Endodermal cell (in vitro differentiated cells): ENCODE data around the gene ZNF284. TPM values are rescaled to one million over a fixed set of nuclear protein-coding genes. Genes with fewer than 3 reads are reported as not detected.

Experiments used
- DNase-seq: peaks from one replicate; pipeline ENCODE4 v3.0.0-alpha.2; 2017
- H3K27ac ChIP-seq: 2 replicates; pipeline ENCODE4 v1.5.1; 2013; ENCODE audit warnings: mild to moderate bottlenecking, low read depth, low read length, moderate library complexity
- H3K27me3 ChIP-seq: 2 replicates; pipeline ENCODE4 v1.6.1; 2013; ENCODE audit warnings: mild to moderate bottlenecking, low read length, moderate library complexity; ENCODE audit not compliant: insufficient read depth, control insufficient read depth, poor library complexity, severe bottlenecking
- H3K36me3 ChIP-seq: 2 replicates; pipeline ENCODE4 v1.7.0; 2013; ENCODE audit warnings: mild to moderate bottlenecking, low read length, moderate library complexity; ENCODE audit not compliant: control insufficient read depth, insufficient read depth
- H3K4me1 ChIP-seq: one replicate; pipeline ENCODE4 v1.7.0; 2013; ENCODE audit warnings: low read length; ENCODE audit not compliant: control insufficient read depth, insufficient read depth
- H3K4me3 ChIP-seq: 2 replicates; pipeline ENCODE4 v1.5.1; 2013; ENCODE audit warnings: mild to moderate bottlenecking, low read length, moderate library complexity
- H3K9ac ChIP-seq: 2 replicates; pipeline ENCODE4 v1.6.1; 2013; ENCODE audit warnings: mild to moderate bottlenecking, low read length, moderate library complexity; ENCODE audit not compliant: poor library complexity, severe bottlenecking; ENCODE audit errors: extremely low read depth
- H3K9me3 ChIP-seq: 2 replicates; pipeline ENCODE4 v1.6.1; 2013; ENCODE audit warnings: mild to moderate bottlenecking, low read length, moderate library complexity; ENCODE audit not compliant: control insufficient read depth
- H3K27ac Mint-ChIP-seq: 2 replicates; pipeline ENCODE4 v1.8.0; 2020; ENCODE audit warnings: mixed read lengths
- H3K27me3 Mint-ChIP-seq: 2 replicates; pipeline ENCODE4 v1.8.0; 2021; ENCODE audit warnings: mild to moderate bottlenecking, mixed read lengths; ENCODE audit not compliant: insufficient read depth
- H3K36me3 Mint-ChIP-seq: 2 replicates; pipeline ENCODE4 v1.8.0; 2020; ENCODE audit warnings: low read depth, mixed read lengths
- H3K4me1 Mint-ChIP-seq: 2 replicates; pipeline ENCODE4 v1.8.0; 2020; ENCODE audit warnings: mixed read lengths
- H3K4me3 Mint-ChIP-seq: 2 replicates; pipeline ENCODE4 v1.8.0; 2020; ENCODE audit warnings: mild to moderate bottlenecking, moderate library complexity, mixed read lengths
- H3K9me3 Mint-ChIP-seq: 2 replicates; pipeline ENCODE4 v1.8.0; 2020; ENCODE audit warnings: mild to moderate bottlenecking, mixed read lengths
- CTCF ChIP-seq: fragments of 200-600 bp; sonication (generic); conservative IDR thresholded peaks from 2 replicates; pipeline ENCODE4 v1.5.0; 2021; ENCODE audit warnings: antibody characterized with exemption, mild to moderate bottlenecking
- whole genome bisulfite sequencing, 2 experiments: methylation state at CpG; one replicate each; pipeline versions ENCODE4 v1.1.5 to v1.1.7; 2013; ENCODE audit warnings: missing lambda C conversion rate in 2 of 2, mixed read lengths in 1 of 2; ENCODE audit not compliant: insufficient coverage in 1 of 2, insufficient read length in 1 of 2; 5-methylcytosine and 5-hydroxymethylcytosine counted together
- total RNA-seq, 2 donors: library from RNA; stranded (reverse); fragmentation: NEBNext Ultra II Directional in 1 of 2; extraction: Animal tissue kit (Norgen Biotek cat#: 25700) in 1 of 2; gene quantifications; 2 replicates in 1 of 2; 3 replicates in 1 of 2; pipeline ENCODE4 v1.2.1, GENCODE V29; 2021

Gene ZNF284
- total RNA-seq, 2 donors from 2014 or later, result 1.9 to 2.2 TPM

GRCh38 chr19:44026622-44027021 is 45.3 kb upstream of the ZNF284 start:
- Histone ChIP-seq H3K4me1 (no peaks in the 10 kb centered on the region), H3K36me3 (peaks cover 46% of the 10 kb centered on the region), H3K27ac (no peak overlapping the region), H3K4me3 (no peak overlapping the region), H3K9me3 (peaks cover 21% of the 10 kb centered on the region), H3K27me3 (peaks cover 15% of the 10 kb centered on the region), H3K9ac (no peak overlapping the region)
- Mint-ChIP-seq H3K4me3 (peak overlapping the region; percentile 97), H3K36me3 (peaks cover 50% of the 10 kb centered on the region), H3K27me3 (peaks cover 17% of the 10 kb centered on the region), H3K9me3 (peaks cover 26% of the 10 kb centered on the region), H3K4me1 (peaks cover 9% of the 10 kb centered on the region), H3K27ac (no peak overlapping the region)
- TF ChIP-seq CTCF, result no peak
- 88 to 98% methylated on average over 4 to 6 of the region's 6 CpGs for WGBS, 2 experiments
- no peak for DNase-seq

- peaks cover 41% of the 10 kb centered on the region for H3K9me3 ChIP-seq
- H3K27ac Mint-ChIP-seq, result no peak overlapping the region
- H3K36me3 ChIP-seq, result peaks cover 53% of the 10 kb centered on the region
These were observed 39.9 kb upstream of the ZNF284 start for GRCh38 chr19:44032001-44032610.

GRCh38 chr19:44042147-44042546 is 29.8 kb upstream of the ZNF284 start:
- H3K27me3 Mint-ChIP-seq, result peaks cover 14% of the 10 kb centered on the region
- Histone ChIP-seq H3K9ac (no peak overlapping the region), H3K9me3 (no peaks in the 10 kb centered on the region), H3K4me1 (no peaks in the 10 kb centered on the region), H3K27ac (no peak overlapping the region), H3K36me3 (no peaks in the 10 kb centered on the region), H3K4me3 (no peak overlapping the region), H3K27me3 (peaks cover 21% of the 10 kb centered on the region)
- WGBS, 2 experiments, result 76 to 78% methylated on average over 2 of the region's 2 CpGs
- no peak overlapping the region for H3K4me3 Mint-ChIP-seq
- TF ChIP-seq CTCF, result no peak
- H3K36me3 Mint-ChIP-seq, result no peaks in the 10 kb centered on the region
- H3K27ac Mint-ChIP-seq, result no peak overlapping the region
- no peak for DNase-seq
- peaks cover 20% of the 10 kb centered on the region for H3K9me3 Mint-ChIP-seq
- H3K4me1 Mint-ChIP-seq, result no peaks in the 10 kb centered on the region

More at GRCh38 chr19:44032001-44032610, 39.9 kb upstream of the ZNF284 start:
- H3K4me3 Mint-ChIP-seq, result no peak overlapping the region
- Histone ChIP-seq H3K4me3 (peak overlapping the region; percentile 50), H3K27me3 (no peaks in the 10 kb centered on the region), H3K27ac (no peak overlapping the region), H3K4me1 (no peaks in the 10 kb centered on the region), H3K9ac (no peak overlapping the region)
- peaks cover 67% of the 10 kb centered on the region for H3K36me3 Mint-ChIP-seq
- H3K9me3 Mint-ChIP-seq, result peaks cover 77% of the 10 kb centered on the region
- 100% methylated on average over 1 of the region's 1 CpG for WGBS, 2 experiments
- no peak for TF ChIP-seq CTCF
- peaks cover 4% of the 10 kb centered on the region for H3K27me3 Mint-ChIP-seq
- DNase-seq, result no peak
- no peaks in the 10 kb centered on the region for H3K4me1 Mint-ChIP-seq
